Activated T-cell treated with anti-CD3 and anti-CD28 coated beads for 48 hours (primary cell): ENCODE measurements around the gene SSX1.
"Not testable (repeated sequence)": the region's sequence is repeated elsewhere in the genome, so short reads cannot be mapped to it uniquely, and the experiment has no call there.

Experiments used
- DNase-seq: peaks from one replicate; pipeline ENCODE4 v3.0.0-alpha.2; 2020; ENCODE audit warnings: low read depth

SSX1 gene, protein sequence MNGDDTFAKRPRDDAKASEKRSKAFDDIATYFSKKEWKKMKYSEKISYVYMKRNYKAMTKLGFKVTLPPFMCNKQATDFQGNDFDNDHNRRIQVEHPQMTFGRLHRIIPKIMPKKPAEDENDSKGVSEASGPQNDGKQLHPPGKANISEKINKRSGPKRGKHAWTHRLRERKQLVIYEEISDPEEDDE

DNA sequence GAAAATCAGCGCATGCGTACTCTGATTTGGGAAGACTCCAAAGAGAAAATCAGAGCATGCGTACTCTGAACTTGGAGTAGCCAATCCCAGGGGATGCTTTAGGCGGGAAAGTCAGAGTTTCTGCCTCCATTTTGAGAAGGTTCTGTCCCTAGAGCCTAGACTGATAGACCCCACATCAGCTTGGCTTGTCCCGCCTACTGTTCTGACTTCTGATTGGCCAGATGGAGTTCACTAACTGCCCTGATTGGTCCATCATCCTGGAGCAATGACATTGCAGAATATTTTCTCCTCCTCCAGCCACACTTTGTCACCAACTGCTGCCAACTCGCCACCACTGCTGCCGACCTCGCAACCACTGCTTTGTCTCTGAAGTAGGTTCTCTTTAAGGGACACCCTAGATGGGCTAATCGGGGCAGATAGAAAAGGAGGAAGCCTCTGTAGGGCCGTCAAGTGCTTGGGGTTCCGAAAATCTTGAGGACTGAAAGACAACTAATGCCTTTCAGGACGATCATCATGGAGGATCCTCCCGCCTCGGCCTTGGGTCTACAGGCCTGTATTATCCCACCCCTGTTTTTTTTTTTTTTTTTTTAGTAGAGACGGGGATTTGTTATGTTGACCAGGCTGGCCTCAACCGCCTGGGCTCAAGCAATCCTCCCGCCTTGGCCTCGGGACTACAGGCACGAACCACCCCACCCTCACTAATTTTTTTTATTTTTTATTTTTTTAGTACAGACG lies at the start of gene SSX1:
Gene SSX1 (plus strand): TSS at position 331 of the 735 bp plus-strand sequence. CDS start 1,850 bp downstream, outside the sequence.
- DNase-seq: not testable (repeated sequence)

DNA sequence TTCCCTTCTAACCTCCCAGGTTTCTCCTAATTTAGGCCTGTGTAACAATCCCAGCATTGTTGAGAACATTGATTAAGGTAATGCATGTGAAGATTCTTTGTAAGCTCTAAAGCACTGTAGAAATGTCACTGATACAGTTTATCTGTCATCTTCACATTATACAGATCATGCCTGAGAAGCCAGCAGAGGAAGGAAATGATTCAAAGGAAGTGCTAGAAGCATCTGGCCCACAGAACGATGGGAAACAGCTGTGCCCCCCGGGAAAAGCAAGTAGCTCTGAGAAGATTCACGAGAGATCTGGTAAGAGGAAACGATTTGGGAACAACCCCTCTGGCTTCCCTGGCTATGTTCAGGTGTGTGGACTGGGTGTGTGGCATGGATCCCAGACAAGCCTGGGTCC lies 40.9 kb upstream of the SSX1 start:
- DNase-seq: not testable (repeated sequence)

DNA sequence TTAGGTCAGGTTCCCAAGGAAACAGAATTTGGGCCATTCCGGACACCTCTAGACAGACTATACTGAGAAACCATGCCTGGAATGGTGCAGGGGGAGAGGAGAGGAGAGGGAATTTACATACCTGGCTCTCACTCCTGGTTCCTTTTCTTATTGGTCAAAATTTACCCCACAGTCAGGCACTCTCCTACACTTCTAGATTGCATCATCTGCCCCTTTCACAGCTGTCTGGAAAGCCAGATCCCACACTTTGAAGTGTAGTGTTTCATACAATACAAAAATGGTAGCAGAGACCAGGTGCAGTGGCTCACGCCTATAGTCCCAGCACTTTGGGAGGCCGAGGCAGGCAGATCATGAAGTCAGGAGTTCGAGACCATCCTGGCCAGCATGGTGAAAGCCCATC lies 31.0 kb upstream of the SSX1 start:
- DNase-seq: not testable (repeated sequence)

DNA sequence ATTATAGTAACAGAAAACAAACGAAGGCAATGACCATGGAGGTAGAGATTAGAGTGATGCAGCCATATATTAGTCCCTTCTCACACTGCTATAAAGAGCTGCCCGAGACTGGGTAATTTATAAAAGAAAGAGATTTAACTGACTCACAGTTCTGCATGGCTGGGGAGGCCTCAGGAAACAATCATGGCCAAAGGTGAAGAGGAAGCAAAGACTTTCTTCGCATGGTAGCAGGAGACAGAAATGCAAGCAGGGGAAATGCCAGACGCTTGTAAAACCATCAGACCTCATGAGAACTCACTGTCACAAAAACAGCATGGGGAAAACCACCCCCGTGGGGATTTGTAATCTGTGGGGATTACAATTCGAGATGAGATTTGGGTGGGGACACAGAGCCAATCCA lies 2.2 kb upstream of the SSX1 start:
- not testable (repeated sequence) for DNase-seq

DNA sequence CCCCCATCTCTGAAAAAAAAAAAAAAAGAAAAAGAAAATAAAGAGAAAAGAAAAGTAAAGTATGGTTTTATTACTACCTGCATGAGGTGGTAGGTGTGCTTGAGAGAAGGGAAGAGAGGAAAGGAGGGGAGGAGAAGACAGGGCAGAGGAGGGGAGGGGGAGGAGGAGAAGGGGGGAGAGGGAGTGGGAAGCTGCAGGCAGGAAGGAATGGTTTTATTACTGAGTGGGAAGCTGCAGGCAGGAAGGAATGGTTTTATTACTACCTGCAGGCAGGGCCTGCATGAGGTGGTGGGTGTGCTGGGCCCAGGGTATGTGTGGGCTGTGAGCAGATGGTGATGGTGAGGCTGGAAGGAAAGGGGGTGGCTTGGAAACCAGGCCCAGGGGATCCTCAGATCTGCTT lies 19.2 kb downstream of the SSX1 start:
- DNase-seq: not testable (repeated sequence)

DNA sequence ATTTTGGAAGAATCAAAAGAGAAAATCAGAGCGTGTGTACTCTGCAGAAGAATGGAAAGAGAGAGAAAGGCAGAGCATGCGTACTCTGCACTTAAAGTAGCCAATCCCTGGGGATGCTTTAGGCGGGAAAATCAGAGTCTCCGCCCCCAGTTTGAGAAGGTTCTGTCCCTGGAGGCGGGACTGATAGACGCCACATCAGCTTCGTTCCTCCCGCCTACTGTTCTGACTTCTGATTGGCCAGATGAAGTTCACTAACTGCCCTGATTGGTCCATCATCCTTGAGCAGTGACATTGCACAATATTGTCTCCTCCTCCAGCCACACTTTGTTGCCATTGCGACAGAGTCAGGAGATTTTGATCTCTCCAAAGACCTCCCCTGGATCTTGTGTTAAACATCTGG lies 23.8 kb downstream of the SSX1 start:
- no peak for DNase-seq

DNA sequence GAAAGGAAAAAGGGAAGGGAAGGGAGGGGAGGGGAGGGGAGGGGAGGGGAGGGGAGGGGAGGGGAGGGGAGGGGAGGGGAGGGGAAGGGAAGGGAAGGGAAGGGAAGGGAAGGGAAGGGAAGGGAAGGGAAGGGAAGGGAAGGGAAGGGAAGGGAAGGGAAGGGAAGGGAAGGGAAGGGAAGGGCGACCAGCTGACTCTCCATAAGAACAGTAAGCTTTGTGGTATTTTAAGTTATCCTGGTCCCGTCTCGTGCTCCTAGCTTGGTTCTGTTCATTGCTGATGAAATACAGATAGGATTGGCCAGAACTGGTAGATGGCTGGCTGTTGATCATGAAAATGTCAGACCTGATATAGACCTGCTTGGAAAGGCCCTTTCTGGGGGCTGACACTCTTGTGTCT lies 25.5 kb downstream of the SSX1 start:
- not testable (repeated sequence) for DNase-seq

DNA sequence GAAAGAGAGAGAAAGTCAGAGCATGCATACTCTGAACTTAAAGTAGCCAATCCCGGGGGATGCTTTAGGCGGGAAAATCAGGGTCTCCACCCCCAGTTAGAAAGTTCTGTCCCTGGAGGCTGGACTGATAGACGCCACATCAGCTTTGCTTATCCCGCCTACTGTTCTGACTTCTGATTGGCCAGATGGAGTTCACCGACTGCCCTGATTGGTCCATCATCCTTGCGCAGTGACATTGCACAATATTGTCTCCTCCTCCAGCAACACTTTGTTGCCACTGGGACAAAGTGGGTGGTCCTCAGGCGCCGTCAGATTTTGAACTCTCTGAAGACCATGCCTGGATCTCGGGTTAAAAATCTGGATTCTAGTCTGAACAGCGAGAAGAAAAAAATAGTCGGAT lies 51.0 kb downstream of the SSX1 start:
- DNase-seq: no peak

DNA sequence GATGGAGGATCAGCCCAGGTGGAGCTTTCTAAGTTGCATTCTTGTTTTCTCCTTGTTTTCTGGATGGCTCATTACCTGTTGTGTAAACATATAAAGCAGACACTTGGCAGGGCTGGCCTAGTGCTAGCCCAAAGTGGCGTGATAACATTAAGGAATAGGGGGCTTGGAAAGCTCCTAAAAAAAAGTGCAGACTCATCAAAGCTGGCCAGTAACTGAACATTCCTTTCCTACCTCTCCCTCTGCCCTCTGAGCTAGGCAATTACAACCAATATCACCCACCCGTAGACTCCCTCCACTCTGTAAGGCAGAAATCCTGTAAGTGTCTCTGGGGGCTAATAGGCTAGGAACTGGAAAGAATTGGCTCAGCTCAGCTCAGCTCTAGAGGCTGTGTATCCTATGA lies 58.8 kb downstream of the SSX1 start:
- not testable (repeated sequence) for DNase-seq
